ENCODE data around the gene ALK.

DNA sequence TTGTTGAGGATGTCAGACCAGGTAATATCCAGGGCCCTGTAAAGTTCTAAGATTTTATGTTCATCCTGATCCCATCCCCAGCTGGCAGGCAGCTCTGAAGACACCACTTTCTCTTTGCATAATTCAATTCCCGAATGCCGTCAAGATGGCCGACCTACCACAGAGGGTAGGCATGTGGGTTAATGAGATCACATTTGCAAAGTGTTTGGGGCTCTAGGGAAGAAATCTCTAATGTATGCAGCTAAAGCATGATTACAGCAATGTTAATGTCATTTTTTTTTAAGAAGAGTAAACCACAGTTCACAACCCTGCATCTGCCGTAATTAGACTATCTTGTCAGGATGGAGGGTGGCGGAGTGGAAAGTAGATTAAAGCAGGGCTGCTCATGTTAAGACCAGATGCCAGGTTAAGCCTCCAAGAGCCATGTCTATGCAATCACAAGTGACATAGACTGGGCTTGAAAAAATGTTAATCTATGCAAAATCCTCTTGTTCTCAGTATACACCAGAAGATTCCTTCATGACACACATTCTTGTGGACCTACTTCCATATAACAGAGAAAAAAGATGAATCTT, 131.4 kb downstream of the ALK start:
- TF ChIP-seq ZNF274 (IDR thresholded peaks at IDR 0.05; ENCODE audit: low read depth, low read length), result no peak
- no peak for TF ChIP-seq YY1 (IDR thresholded peaks at IDR 0.05; ENCODE audit: insufficient read depth, insufficient read length)
- no peak for TF ChIP-seq SUZ12 (IDR thresholded peaks at IDR 0.05; ENCODE audit: extremely low read depth, insufficient read depth, insufficient read length)

Measured in NT2/D1 (cell line).